H54 (cell line): ENCODE data around the gene MLC1.
A peak's percentile ranks its signal among the peaks of the same experiment; 100 is the strongest.

Experiments
- DNase-seq: peaks from one replicate; pipeline ENCODE4 v3.0.0; 2011; ENCODE audit warnings: low spot score, mixed read lengths; ENCODE audit not compliant: insufficient read length
- FAIRE-seq: peaks from 3 replicates; lab custom pipeline; 2011; peaks lifted over from hg19 to GRCh38; lab: Jason Lieb, UNC
- POLR2A ChIP-seq: IDR thresholded peaks from 2 replicates; pipeline ENCODE4 v1.6.1; 2011; ENCODE audit warnings: low read depth, mild to moderate bottlenecking, low read length

Gene MLC1

GRCh38 chr22:50114221-50115021 lies 29.2 kb upstream of the MLC1 start:
- DNase-seq (no peak), FAIRE-seq (no peak)
- TF ChIP-seq POLR2A = no peak

GRCh38 chr22:50112151-50113118 lies 27.2 kb upstream of the MLC1 start:
- DNase-seq (peak; percentile 49), FAIRE-seq (no peak)
- TF ChIP-seq POLR2A = no peak

- DNase-seq = no peak
- TF ChIP-seq POLR2A = no peak
- FAIRE-seq = no peak
Measured at GRCh38 chr22:50111056-50111455, 25.8 kb upstream of the MLC1 start.

- FAIRE-seq = no peak
- no peak for DNase-seq
- TF ChIP-seq POLR2A = no peak
Measured at GRCh38 chr22:50107529-50107928, 22.3 kb upstream of the MLC1 start.

- FAIRE-seq = no peak
- DNase-seq = no peak
Measured at GRCh38 chr22:50105208-50106100, 20.2 kb upstream of the MLC1 start.

GRCh38 chr22:50104141-50104544 lies 18.9 kb upstream of the MLC1 start:
- FAIRE-seq (no peak), DNase-seq (no peak)

More at GRCh38 chr22:50105208-50106100, 20.2 kb upstream of the MLC1 start:
- no peak for TF ChIP-seq POLR2A

GRCh38 chr22:50102946-50103345 lies 17.7 kb upstream of the MLC1 start:
- no peak for TF ChIP-seq POLR2A
- no peak for FAIRE-seq
- no peak for DNase-seq

More at GRCh38 chr22:50104141-50104544, 18.9 kb upstream of the MLC1 start:
- TF ChIP-seq POLR2A = no peak

- no peak for DNase-seq
- FAIRE-seq = no peak
- no peak for TF ChIP-seq POLR2A
Measured at GRCh38 chr22:50101870-50102565, 16.8 kb upstream of the MLC1 start.

- TF ChIP-seq POLR2A = no peak
- FAIRE-seq (no peak), DNase-seq (no peak)
Measured at GRCh38 chr22:50098052-50098451, 12.8 kb upstream of the MLC1 start.

- DNase-seq (no peak), FAIRE-seq (no peak)
- TF ChIP-seq POLR2A = no peak
Measured at GRCh38 chr22:50092342-50092741, 7.1 kb upstream of the MLC1 start.

GRCh38 chr22:50091092-50091768 lies 6.0 kb upstream of the MLC1 start:
- DNase-seq (no peak), FAIRE-seq (no peak)
- no peak for TF ChIP-seq POLR2A

GRCh38 chr22:50090412-50090714 lies 5.1 kb upstream of the MLC1 start:
- TF ChIP-seq POLR2A = no peak
- no peak for DNase-seq
- no peak for FAIRE-seq

- no peak for TF ChIP-seq POLR2A
- DNase-seq = no peak
- FAIRE-seq = no peak
Measured at GRCh38 chr22:50089682-50090411, 4.6 kb upstream of the MLC1 start, which contains the start of gene MOV10L1. MOV10L1 (plus strand) TSS chr22:50090006; CDS start chr22:50090089, 83 bp downstream.
